K562 (cell line): ENCODE data around the gene PTPRM. TPM values are rescaled to one million over a fixed set of nuclear protein-coding genes. Genes with fewer than 3 reads are reported as not detected.

Experiments used
- ATAC-seq: fragments of 200-7000 bp; cut with Tn5 transposase; 3 replicates; pipeline ENCODE4 v1.9.1; 2020; ENCODE audit warnings: moderate library complexity
- BruUV-seq: library from RNA; stranded (reverse); fragments of 400-500 nt; replicated peaks from 2 replicates; lab custom pipeline; 2021; lab: Mats Ljungman, UMichigan
- CTCF ChIA-PET: fragments of 300-600 bp; formaldehyde crosslinking; extraction: SDS; loops from one replicate; lab custom pipeline; 2021; ENCODE audit warnings: low intra/inter-chr PET ratio; lab: Yijun Ruan, JAX
- POLR2A ChIA-PET: fragments of 300-600, 350-650 bp; sonication (Branson Sonifier 250); formaldehyde crosslinking; extraction: SDS; loops from one replicate; lab custom pipeline; 2021; ENCODE audit warnings: antibody characterized with exemption, inconsistent platforms; lab: Yijun Ruan, JAX
- DNase-seq, 4 experiments: peaks; one replicate each; pipeline versions ENCODE4 v3.0.0 to v3.0.0-alpha.2; 2011 to 2018; ENCODE audit warnings: low spot score in 3 of 4, mixed read lengths in 3 of 4; ENCODE audit errors: extremely low read depth in 1 of 4
- FAIRE-seq: peaks from 2 replicates; lab custom pipeline; 2011; peaks lifted over from hg19 to GRCh38; lab: Jason Lieb, UNC
- H2AFZ ChIP-seq: 2 replicates; pipeline ENCODE4 v1.6.0; 2011; ENCODE audit warnings: low read depth, low read length, control low read depth, inconsistent platforms
- H3K27ac ChIP-seq: fragments of 200-600 bp; 3 replicates; pipeline ENCODE4 v1.8.0; 2011; ENCODE audit warnings: low read depth, mild to moderate bottlenecking, control low read depth, inconsistent platforms, low read length, moderate library complexity, mixed read lengths; ENCODE audit errors: extremely low read depth
- H3K27me3 ChIP-seq, 2 experiments: fragments of 300-600 bp in 1 of 2; 2 replicates in 1 of 2; 3 replicates in 1 of 2; pipeline versions ENCODE4 v1.6.0 to v1.8.0; 2011; ENCODE audit warnings: inconsistent platforms in 2 of 2, low read length in 2 of 2, mild to moderate bottlenecking in 1 of 2, mixed read lengths in 1 of 2, moderate library complexity in 1 of 2; ENCODE audit not compliant: control insufficient read depth in 2 of 2, insufficient read depth in 2 of 2
- H3K36me3 ChIP-seq: fragments of 300-600 bp; 3 replicates; pipeline ENCODE4 v1.8.0; 2011; ENCODE audit warnings: mild to moderate bottlenecking, low read length, inconsistent platforms; ENCODE audit not compliant: control insufficient read depth, insufficient read depth
- H3K4me1 ChIP-seq, 2 experiments: fragments of 200-600 bp in 1 of 2; replicated peaks in 1 of 2; 2 replicates in 1 of 2; 3 replicates in 1 of 2; pipeline versions ENCODE4 v1.5.1 to v1.8.0; 2011; ENCODE audit warnings: inconsistent platforms in 2 of 2, low read length in 2 of 2, mild to moderate bottlenecking in 1 of 2, mixed read lengths in 1 of 2, moderate library complexity in 1 of 2; ENCODE audit not compliant: control insufficient read depth in 2 of 2, insufficient read depth in 2 of 2
- H3K4me2 ChIP-seq: 2 replicates; pipeline ENCODE4 v1.6.1; 2011; ENCODE audit warnings: low read length, control low read depth, inconsistent platforms, mixed read lengths; ENCODE audit not compliant: insufficient read depth
- H3K4me3 ChIP-seq: fragments of 200-600 bp; sonication (generic), shearing (Covaris generic); 2 replicates; pipeline ENCODE4 v1.5.1; 2016; ENCODE audit warnings: control low read depth, inconsistent platforms
- H3K79me2 ChIP-seq: fragments of 200-600 bp; 3 replicates; pipeline ENCODE4 v1.8.0; 2011; ENCODE audit warnings: low read length, inconsistent platforms; ENCODE audit not compliant: control insufficient read depth, insufficient read depth
- H3K9ac ChIP-seq, 2 experiments: 2 replicates each; pipeline versions ENCODE4 v1.6.0 to v1.6.1; 2011; ENCODE audit warnings: low read depth in 2 of 2, low read length in 2 of 2, control low read depth in 1 of 2, inconsistent platforms in 1 of 2, mild to moderate bottlenecking in 1 of 2, mixed read lengths in 1 of 2; ENCODE audit not compliant: insufficient read depth in 1 of 2
- H3K9me1 ChIP-seq: one replicate; pipeline ENCODE4 v1.6.0; 2011; ENCODE audit warnings: inconsistent platforms, mild to moderate bottlenecking, low read length, moderate library complexity; ENCODE audit not compliant: control insufficient read depth, insufficient read depth
- H3K9me3 ChIP-seq: replicated peaks from 2 replicates; pipeline ENCODE4 v1.5.1; 2011; ENCODE audit warnings: low read depth, low read length, inconsistent platforms; ENCODE audit not compliant: control insufficient read depth, insufficient read depth
- H4K20me1 ChIP-seq: replicated peaks from 2 replicates; pipeline ENCODE4 v1.6.1; 2011; ENCODE audit warnings: low read length, inconsistent platforms, mixed read lengths; ENCODE audit not compliant: control insufficient read depth, insufficient read depth
- ARID2 ChIP-seq: fragments of 450-650 bp; IDR thresholded peaks from 2 replicates; pipeline ENCODE4 v1.6.1; 2017; ENCODE audit warnings: antibody characterized with exemption, mild to moderate bottlenecking
- BCOR ChIP-seq: fragments of 450-650 bp; IDR thresholded peaks from 2 replicates; pipeline ENCODE4 v1.6.1; 2016
- HDAC2 ChIP-seq: fragments of 450-650 bp; IDR thresholded peaks from 2 replicates; pipeline ENCODE4 v1.6.1; 2016; ENCODE audit warnings: mild to moderate bottlenecking
- KDM1A ChIP-seq, 2 experiments: fragments of 450-650 bp; IDR thresholded peaks; 2 replicates each; pipeline ENCODE4 v1.6.1; 2016; ENCODE audit warnings: mild to moderate bottlenecking in 2 of 2
- PHB2 ChIP-seq: fragments of 450-650 bp; IDR thresholded peaks from 2 replicates; pipeline ENCODE4 v1.6.1; 2017; ENCODE audit warnings: low read depth
- RAD21 ChIP-seq, 2 experiments: fragments of 250-450 bp in 1 of 2; fragments of 450-650 bp in 1 of 2; sonication (Bioruptor Pico) in 1 of 2; formaldehyde crosslinking in 1 of 2; IDR thresholded peaks in 1 of 2; conservative IDR thresholded peaks in 1 of 2; 2 replicates each; pipeline versions ENCODE4 v1.4.0 to v1.8.0; 2020 to 2022; ENCODE audit warnings: mild to moderate bottlenecking in 2 of 2, moderate library complexity in 1 of 2
- ZFP1 ChIP-seq: fragments of 450-650 bp; formaldehyde crosslinking; IDR thresholded peaks from 2 replicates; pipeline ENCODE4 v1.4.0; 2020; ENCODE audit warnings: mild to moderate bottlenecking, mixed read lengths
- WGBS: fragments of 100-300 bp; shearing (Covaris generic); methylation state at CpG from one replicate; pipeline ENCODE4 v1.1.6; 2016; ENCODE audit warnings: low coverage, mixed read lengths; ENCODE audit not compliant: insufficient coverage; ENCODE audit errors: missing lambda C conversion rate; 5-methylcytosine and 5-hydroxymethylcytosine counted together
- in situ Hi-C: fragments of 300-500 bp; cut with MboI; formaldehyde crosslinking; loops from 4 replicates; pipeline ENCODE4 v1.15.0; 2018; ENCODE audit warnings: inconsistent platforms, mixed read lengths
- intact Hi-C: fragments of 100-400 bp; cut with micrococcal nuclease; formaldehyde crosslinking; loops from 2 replicates; pipeline ENCODE4 v1.14.2; 2022
- polyA plus RNA-seq, 8 experiments: library from polyadenylated mRNA; depleted of rRNA in 4 of 8; stranded (reverse) in 5 of 8; unstranded in 3 of 8; fragments of >200 nt; fragmentation: Nextera tagmentation in 2 of 8; fragmentation: Illumina TruSeq in 1 of 8; extraction: Ambion mirVana in 2 of 8; extraction: Trizol in 1 of 8; gene quantifications; 2 replicates each; pipeline versions ENCODE4 v1.2.1 to v1.2.3, GENCODE V29; 2011 to 2014; ENCODE audit warnings: inconsistent platforms in 1 of 8, missing spikeins in 1 of 8
- total RNA-seq, 7 experiments: library from RNA; depleted of rRNA in 6 of 7; stranded (reverse); fragments of >200 nt in 6 of 7; fragmentation: Illumina TruSeq in 2 of 7; extraction: Trizol in 2 of 7; gene quantifications; 2 replicates each; pipeline versions ENCODE4 v1.2.1 to v1.2.3, GENCODE V29; 2011 to 2021; ENCODE audit warnings: low replicate concordance in 1 of 7
- TF ChIP-seq, protein P1 (sequence below): fragments of 250-450 bp; sonication (Bioruptor Pico); IDR thresholded peaks from 2 replicates; pipeline ENCODE4 v1.8.0; 2022; ENCODE audit warnings: moderate library complexity, mild to moderate bottlenecking, inconsistent platforms
- TF ChIP-seq, protein P2 (sequence below), 3 experiments: IDR thresholded peaks in 2 of 3; conservative IDR thresholded peaks in 1 of 3; 2 replicates each; pipeline ENCODE4 v1.5.1; 2011 to 2012; ENCODE audit warnings: low read length in 3 of 3, mild to moderate bottlenecking in 3 of 3, control low read depth in 2 of 3, improper control_type of control experiment in 1 of 3, inconsistent platforms in 1 of 3, low read depth in 1 of 3, mixed read lengths in 1 of 3, moderate library complexity in 1 of 3; ENCODE audit not compliant: insufficient read depth in 2 of 3
- TF ChIP-seq, protein P3 (sequence below), 3 experiments: fragments of 200-800 bp in 1 of 3; fragments of 250-450 bp in 1 of 3; fragments of 450-650 bp in 1 of 3; sonication (Bioruptor Pico) in 1 of 3; sonication (Bioruptor generic) in 1 of 3; formaldehyde crosslinking in 1 of 3; IDR thresholded peaks; 2 replicates each; pipeline versions ENCODE4 v1.6.1 to v1.8.0; 2016 to 2022; ENCODE audit warnings: mild to moderate bottlenecking in 2 of 3, missing genetic modification characterization in 2 of 3, missing compliant biosample characterization in 1 of 3, moderate library complexity in 1 of 3

PTPRM gene
- total and polyA plus RNA-seq, 9 of the 15 experiments (the other 6 are each of a cell fraction or from before 2014, with no cell fraction given) = 0.03 to 0.16 (median 0.08) TPM; not detected in 3

DNA sequence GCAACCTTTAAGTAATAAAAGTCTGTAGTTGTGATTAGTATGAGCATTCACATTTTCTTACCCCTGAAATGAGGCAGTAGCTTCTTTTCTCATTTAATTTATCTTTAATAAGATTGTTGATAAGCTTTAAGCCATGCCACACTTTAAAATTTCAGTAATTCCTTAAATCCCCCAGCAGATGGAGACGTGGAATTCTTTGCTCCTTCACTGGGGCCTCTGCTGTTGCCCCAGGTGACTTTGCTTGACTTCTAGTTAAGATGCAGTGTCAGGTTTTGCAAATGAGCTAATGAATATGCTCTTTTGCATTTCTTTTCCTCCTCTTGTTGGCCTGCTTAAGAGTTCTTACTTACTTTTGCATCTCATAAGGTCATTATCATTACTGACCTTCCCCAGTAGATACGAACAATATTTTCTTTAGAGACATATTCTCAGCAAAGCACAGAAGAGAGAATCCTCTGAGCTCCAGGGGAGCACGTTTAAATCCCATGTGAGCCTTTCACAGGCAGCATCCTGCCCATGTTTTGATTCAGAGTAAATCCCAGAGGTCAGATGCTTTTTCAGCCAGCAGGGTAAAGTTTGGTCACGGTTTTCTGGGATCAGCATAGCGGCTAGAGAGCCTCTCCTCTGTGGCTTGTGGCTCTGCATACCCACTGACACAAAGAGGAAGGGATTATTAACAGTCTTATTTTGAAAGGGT, 222.9 kb downstream of the PTPRM start:
- WGBS = 0% methylated on average over 5 of the region's 5 CpGs
- DNase-seq (peak in 1 of 4 experiments; percentile 23), FAIRE-seq (no peak), ATAC-seq (no peak)
- no peaks in the 10 kb centered on the region for H3K9me3 ChIP-seq
- CTCF ChIA-PET = no interaction called here
- no peaks in the 10 kb centered on the region for H3K4me1 ChIP-seq
- POLR2A ChIA-PET = no interaction called here
- no peak overlapping the region for H3K4me2 ChIP-seq
- no peak overlapping the region for H3K4me3 ChIP-seq
- H3K9ac ChIP-seq = no peak overlapping the region
- H3K36me3 ChIP-seq = no peaks in the 10 kb centered on the region
- in situ Hi-C loops = no loop called here
- H4K20me1 ChIP-seq = no peaks in the 10 kb centered on the region
- no peaks in the 10 kb centered on the region for H3K79me2 ChIP-seq
- TF ChIP-seq, protein P1, sequence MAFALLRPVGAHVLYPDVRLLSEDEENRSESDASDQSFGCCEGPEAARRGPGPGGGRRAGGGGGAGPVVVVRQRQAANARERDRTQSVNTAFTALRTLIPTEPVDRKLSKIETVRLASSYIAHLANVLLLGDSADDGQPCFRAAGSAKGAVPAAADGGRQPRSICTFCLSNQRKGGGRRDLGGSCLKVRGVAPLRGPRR (CRISPR knock-in tag) = no peak
- TF ChIP-seq, protein P2, sequence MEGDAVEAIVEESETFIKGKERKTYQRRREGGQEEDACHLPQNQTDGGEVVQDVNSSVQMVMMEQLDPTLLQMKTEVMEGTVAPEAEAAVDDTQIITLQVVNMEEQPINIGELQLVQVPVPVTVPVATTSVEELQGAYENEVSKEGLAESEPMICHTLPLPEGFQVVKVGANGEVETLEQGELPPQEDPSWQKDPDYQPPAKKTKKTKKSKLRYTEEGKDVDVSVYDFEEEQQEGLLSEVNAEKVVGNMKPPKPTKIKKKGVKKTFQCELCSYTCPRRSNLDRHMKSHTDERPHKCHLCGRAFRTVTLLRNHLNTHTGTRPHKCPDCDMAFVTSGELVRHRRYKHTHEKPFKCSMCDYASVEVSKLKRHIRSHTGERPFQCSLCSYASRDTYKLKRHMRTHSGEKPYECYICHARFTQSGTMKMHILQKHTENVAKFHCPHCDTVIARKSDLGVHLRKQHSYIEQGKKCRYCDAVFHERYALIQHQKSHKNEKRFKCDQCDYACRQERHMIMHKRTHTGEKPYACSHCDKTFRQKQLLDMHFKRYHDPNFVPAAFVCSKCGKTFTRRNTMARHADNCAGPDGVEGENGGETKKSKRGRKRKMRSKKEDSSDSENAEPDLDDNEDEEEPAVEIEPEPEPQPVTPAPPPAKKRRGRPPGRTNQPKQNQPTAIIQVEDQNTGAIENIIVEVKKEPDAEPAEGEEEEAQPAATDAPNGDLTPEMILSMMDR (IDR thresholded peaks at IDR 0.05 in 2 of 3, conservative IDR thresholded peaks at IDR 0.05 in 1 of 3; ENCODE audit: insufficient read depth in 2 of 3, low read depth in 1 of 3, low read length in 3 of 3) = peak in 2 of 3 experiments; percentile 19 to 33; a peak in 3 of 6 replicates
- TF ChIP-seq RAD21 (CRISPR knock-in tag; conservative IDR thresholded peaks at IDR 0.05 in 1 of 2, IDR thresholded peaks at IDR 0.05 in 1 of 2) (peak in 1 of 2 experiments; percentile 19; a peak in 1 of 4 replicates), PHB2 (no peak), KDM1A (IDR thresholded peaks at IDR 0.05) (no peak), HDAC2 (no peak), BCOR (no peak), ZFP1 (CRISPR knock-in tag) (no peak), ARID2 (no peak)
- TF ChIP-seq, protein P3, sequence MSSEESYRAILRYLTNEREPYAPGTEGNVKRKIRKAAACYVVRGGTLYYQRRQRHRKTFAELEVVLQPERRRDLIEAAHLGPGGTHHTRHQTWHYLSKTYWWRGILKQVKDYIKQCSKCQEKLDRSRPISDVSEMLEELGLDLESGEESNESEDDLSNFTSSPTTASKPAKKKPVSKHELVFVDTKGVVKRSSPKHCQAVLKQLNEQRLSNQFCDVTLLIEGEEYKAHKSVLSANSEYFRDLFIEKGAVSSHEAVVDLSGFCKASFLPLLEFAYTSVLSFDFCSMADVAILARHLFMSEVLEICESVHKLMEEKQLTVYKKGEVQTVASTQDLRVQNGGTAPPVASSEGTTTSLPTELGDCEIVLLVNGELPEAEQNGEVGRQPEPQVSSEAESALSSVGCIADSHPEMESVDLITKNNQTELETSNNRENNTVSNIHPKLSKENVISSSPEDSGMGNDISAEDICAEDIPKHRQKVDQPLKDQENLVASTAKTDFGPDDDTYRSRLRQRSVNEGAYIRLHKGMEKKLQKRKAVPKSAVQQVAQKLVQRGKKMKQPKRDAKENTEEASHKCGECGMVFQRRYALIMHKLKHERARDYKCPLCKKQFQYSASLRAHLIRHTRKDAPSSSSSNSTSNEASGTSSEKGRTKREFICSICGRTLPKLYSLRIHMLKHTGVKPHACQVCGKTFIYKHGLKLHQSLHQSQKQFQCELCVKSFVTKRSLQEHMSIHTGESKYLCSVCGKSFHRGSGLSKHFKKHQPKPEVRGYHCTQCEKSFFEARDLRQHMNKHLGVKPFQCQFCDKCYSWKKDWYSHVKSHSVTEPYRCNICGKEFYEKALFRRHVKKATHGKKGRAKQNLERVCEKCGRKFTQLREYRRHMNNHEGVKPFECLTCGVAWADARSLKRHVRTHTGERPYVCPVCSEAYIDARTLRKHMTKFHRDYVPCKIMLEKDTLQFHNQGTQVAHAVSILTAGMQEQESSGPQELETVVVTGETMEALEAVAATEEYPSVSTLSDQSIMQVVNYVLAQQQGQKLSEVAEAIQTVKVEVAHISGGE (CRISPR knock-in tag; IDR thresholded peaks at IDR 0.05) = no peak
- TF ChIP-seq, all 486 proteins: peak for 2
- no peak overlapping the region for H3K27ac ChIP-seq
- intact Hi-C loops = loop anchor here (10.0 kb wide), 1 partner anchor 55 kb away; no protein-coding TSS in a partner anchor
- BruUV-seq = no TSS peak
- no peaks in the 10 kb centered on the region for H3K27me3 ChIP-seq
- H3K9me1 ChIP-seq = no peaks in the 10 kb centered on the region
- H2AFZ ChIP-seq = no peak overlapping the region
